Measurements from ENCODE around the gene MBTD1.

The MBTD1 gene

DNA sequence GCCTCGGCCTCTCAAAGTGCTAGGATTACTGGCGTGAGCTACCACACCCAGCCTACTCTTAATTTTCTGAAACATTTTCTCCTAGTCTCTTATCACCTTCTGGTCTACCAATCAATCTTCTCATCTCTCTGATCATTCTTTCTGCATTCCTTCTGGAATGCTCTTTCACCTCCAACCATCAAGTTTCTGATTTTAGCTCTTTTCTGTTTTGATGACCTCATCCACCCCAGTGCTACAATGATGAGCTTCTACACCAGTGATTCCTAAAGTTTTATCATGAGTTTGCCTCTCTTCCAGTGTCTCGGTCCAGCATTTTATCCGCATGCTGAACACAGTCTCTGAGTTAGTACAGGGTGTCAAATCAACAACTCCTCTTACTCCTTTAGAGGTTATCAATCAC, 62.1 kb downstream of the MBTD1 start:
- TF ChIP-seq, protein P1, sequence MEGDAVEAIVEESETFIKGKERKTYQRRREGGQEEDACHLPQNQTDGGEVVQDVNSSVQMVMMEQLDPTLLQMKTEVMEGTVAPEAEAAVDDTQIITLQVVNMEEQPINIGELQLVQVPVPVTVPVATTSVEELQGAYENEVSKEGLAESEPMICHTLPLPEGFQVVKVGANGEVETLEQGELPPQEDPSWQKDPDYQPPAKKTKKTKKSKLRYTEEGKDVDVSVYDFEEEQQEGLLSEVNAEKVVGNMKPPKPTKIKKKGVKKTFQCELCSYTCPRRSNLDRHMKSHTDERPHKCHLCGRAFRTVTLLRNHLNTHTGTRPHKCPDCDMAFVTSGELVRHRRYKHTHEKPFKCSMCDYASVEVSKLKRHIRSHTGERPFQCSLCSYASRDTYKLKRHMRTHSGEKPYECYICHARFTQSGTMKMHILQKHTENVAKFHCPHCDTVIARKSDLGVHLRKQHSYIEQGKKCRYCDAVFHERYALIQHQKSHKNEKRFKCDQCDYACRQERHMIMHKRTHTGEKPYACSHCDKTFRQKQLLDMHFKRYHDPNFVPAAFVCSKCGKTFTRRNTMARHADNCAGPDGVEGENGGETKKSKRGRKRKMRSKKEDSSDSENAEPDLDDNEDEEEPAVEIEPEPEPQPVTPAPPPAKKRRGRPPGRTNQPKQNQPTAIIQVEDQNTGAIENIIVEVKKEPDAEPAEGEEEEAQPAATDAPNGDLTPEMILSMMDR (IDR thresholded peaks at IDR 0.05): no peak

DNA sequence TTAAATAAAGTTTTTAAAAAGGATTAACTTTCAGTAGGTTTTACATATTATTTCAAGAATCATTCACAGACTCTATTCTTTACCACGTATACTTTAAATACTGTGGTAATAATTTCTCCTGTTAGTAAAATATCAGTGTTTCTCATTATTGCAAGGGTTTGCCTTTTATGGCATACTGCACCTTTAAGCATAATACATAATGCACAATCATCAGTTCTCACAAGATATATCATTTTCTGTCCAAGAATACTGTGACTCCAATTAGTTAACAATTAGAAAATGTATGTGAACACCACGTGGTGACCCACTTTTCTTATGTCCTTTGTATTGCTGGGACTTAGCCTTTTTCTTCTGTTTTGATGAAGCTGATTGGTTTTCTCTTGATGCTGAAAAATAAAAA, 68.0 kb downstream of the MBTD1 start:
- TF ChIP-seq, protein P1 (IDR thresholded peaks at IDR 0.05): no peak

DNA sequence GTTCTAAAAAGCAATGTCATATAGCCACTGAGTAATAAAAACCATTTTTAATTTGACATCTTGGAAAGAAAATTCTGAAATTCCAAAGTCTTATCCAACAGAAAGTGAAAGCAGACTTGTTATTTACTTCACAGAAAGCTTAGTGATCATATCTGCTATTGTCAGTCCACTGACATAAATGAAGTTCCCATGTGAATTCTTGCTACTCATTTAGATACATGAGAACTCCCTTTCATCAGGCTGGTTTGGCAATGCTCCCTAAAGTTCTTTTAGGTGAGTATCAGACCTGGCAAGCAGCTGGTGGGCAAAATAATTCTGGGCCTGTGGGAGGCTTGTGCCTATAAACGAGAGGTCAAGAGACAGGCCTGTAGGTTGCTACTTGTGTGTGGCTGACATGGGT, 70.2 kb downstream of the MBTD1 start:
- TF ChIP-seq, protein P1 (IDR thresholded peaks at IDR 0.05): no peak

DNA sequence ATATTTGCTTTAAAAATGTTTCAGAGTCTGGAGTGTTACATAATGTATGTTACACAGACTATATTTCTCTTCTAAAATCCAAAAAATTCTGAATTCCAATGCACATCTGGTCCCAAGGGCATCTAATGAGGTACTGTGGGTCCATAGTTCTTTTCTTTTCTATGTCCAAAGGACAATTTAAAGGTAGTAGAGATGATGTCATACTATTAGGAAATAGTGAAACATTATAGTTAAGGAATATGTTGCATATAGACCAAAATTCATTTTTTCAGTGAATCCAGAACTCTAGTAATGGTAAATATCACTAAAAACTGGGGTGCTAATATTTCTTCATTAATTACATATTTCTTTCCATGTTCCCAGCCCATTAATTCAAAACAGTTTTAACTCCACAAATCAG, 70.7 kb downstream of the MBTD1 start:
- TF ChIP-seq, protein P1 (IDR thresholded peaks at IDR 0.05): no peak

DNA sequence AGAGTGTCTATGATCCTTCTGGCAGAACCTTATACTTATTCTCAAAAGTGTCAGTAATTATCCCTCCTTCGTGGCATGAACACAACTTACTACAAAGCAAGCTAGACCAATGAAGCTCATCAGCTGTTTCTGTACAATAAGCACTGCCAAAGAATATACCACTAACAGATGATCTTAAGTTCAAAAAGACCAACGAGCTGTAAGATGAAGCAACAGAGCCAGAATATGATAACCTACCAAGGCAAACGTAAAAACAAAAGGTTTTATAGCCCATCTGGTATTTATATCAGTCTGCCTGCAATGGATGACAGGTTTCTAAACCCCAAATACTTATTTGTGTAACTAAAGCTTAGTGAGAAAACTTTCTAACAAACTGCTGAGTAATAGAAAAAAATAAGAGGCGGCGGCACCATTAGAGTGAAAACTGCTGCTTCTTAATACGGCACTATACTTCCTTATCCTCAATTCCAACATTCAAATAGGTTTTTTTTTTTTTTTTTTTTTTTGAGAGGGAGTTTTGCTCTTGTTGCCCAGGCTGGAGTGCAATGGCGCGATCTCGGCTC, 71.5 kb downstream of the MBTD1 start:
- TF ChIP-seq, protein P1 (IDR thresholded peaks at IDR 0.05): no peak

DNA sequence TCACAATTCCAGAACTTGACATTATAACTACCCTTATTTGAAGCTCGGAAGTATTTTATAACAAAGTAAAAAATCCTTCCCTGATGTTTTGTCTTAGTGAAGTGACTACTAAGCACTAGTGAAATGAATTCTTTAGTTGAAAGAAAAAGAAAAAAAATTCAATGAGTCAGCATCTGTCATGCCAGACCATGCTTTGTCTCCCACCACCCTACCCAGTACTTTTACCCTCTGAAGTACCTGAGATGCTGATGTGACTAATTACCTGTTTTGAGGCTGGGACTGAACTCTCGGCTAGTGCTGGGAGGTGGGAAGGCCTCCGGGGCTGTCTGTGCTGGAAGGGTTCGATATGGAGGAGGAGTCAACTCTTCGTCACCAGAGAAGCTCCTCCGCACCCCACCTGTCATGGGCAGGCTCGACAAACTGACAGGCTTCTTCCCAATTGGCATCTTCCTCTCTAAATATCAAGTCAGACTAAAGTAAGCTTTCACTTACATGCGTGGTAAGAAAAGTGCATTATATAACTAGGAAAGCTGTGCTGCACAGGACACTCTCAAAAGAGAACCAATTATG, 74.0 kb downstream of the MBTD1 start:
- TF ChIP-seq, protein P1 (IDR thresholded peaks at IDR 0.05): no peak

DNA sequence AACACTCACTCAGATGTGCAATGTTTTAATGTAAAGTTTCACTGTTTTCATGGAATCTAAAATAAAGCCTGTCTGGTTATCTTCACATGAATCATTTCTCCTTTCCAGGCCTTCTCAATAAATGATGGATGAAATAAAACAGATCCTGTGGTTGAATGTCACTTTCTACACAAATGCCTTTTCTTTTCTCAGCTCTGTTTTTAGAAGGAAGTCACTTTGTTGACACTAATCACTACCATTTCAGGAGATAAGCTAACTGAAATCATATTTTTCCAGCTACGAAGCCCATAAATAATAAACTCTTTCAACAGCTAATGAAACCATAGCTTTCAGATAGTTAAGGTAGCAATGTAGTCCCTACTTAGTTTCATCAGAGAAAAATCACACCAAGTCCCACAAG, 75.7 kb downstream of the MBTD1 start:
- TF ChIP-seq, protein P1 (IDR thresholded peaks at IDR 0.05): no peak

DNA sequence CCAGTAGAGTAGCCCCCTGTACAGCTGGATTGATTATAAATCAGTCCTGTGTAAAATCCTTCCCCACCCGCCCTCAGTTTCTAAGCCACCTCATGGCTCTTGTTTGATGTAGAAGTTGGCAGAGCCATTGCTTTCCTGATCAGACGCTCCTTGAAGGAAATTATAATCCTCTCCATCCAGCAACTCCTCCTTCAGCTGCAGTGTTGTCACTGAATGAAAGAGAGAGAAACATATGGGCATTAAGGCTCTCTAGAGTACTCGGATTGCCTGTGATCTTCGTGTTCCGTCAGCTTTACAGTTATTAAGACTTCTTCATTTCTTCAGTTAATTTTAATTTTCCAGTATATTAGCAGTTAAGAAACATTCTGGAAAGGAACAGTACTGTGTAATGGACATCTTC, 79.4 kb downstream of the MBTD1 start:
- TF ChIP-seq, protein P1 (IDR thresholded peaks at IDR 0.05): no peak

Data from LNCAP (cell line).